ENCODE measurements around the gene KYAT1. TPM values are rescaled to one million over a fixed set of nuclear protein-coding genes. Genes with fewer than 3 reads are reported as not detected.

The KYAT1 gene
- total and polyA plus RNA-seq, 12 donors, result 8.9 to 20.3 (median 11.1) TPM

GRCh38 chr9:128913048-128913900 is 31.5 kb upstream of the KYAT1 start:
- Histone ChIP-seq H3K27me3 (no peaks in the 10 kb centered on the region), H3K36me3 (peaks cover 0 to 69% (median 27%) of the 10 kb centered on the region in 9 donors), H3K4me3 (peak overlapping the region in 1 of 10 donors; percentile 10), H3K9me3 (no peaks in the 10 kb centered on the region), H3K27ac (peak overlapping the region; percentile 73 to 93 (median 84)), H3K4me1 (peaks cover 58 to 91% (median 84%) of the 10 kb centered on the region in 9 donors)
- intact Hi-C loops (cut with DNase I), result no loop called here
- DNase-seq (no peak), ATAC-seq (peak in 4 of 8 donors; percentile 14 to 36 (median 32))
- 45 to 60% methylated on average over 15 of the region's 15 CpGs for whole genome bisulfite sequencing, 2 donors
- no peak for TF ChIP-seq CTCF (IDR thresholded peaks at IDR 0.05)

GRCh38 chr9:128912270-128912853 is 30.6 kb upstream of the KYAT1 start:
- intact Hi-C loops (cut with DNase I), result no loop called here
- TF ChIP-seq CTCF (IDR thresholded peaks at IDR 0.05), result no peak
- Histone ChIP-seq H3K27ac (peak overlapping the region; percentile 73 to 93 (median 84)), H3K4me3 (no peak overlapping the region), H3K4me1 (peaks cover 56 to 87% (median 80%) of the 10 kb centered on the region in 9 donors), H3K36me3 (peaks cover 5 to 69% (median 36%) of the 10 kb centered on the region in 9 donors), H3K27me3 (no peaks in the 10 kb centered on the region), H3K9me3 (no peaks in the 10 kb centered on the region)
- peak in 1 of 8 donors; percentile 10 for ATAC-seq
- WGBS, 2 donors, result 74% methylated on average over 15 of the region's 15 CpGs
- DNase-seq, result no peak

- Histone ChIP-seq H3K9me3 (no peaks in the 10 kb centered on the region), H3K27me3 (no peaks in the 10 kb centered on the region), H3K4me3 (peak overlapping the region in 1 of 10 donors; percentile 5), H3K4me1 (peaks cover 50 to 87% (median 77%) of the 10 kb centered on the region in 9 donors), H3K27ac (peak overlapping the region; percentile 73 to 93 (median 84)), H3K36me3 (peaks cover 5 to 69% (median 38%) of the 10 kb centered on the region in 9 donors)
- no peak for TF ChIP-seq CTCF (IDR thresholded peaks at IDR 0.05)
- intact Hi-C loops (cut with DNase I), result no loop called here
- 20 to 28% methylated on average over 8 of the region's 8 CpGs for WGBS, 2 donors
- ATAC-seq, result peak; percentile 71 to 95 (median 87)
- peak; percentile 78 to 86 for DNase-seq
Observed at GRCh38 chr9:128911529-128912035, 29.8 kb upstream of the KYAT1 start.

- DNase-seq, result no peak
- TF ChIP-seq CTCF (IDR thresholded peaks at IDR 0.05), result no peak
- no peaks in the 10 kb centered on the region for H3K9me3 ChIP-seq
- intact Hi-C loops (cut with DNase I), result no loop called here
- H3K27ac ChIP-seq, result peak overlapping the region; percentile 73 to 93 (median 84)
- peaks cover 5 to 66% (median 31%) of the 10 kb centered on the region in 9 donors for H3K36me3 ChIP-seq
- peaks cover 45 to 84% (median 71%) of the 10 kb centered on the region in 9 donors for H3K4me1 ChIP-seq
- H3K27me3 ChIP-seq, result no peaks in the 10 kb centered on the region
- H3K4me3 ChIP-seq, result no peak overlapping the region
- 64 to 78% methylated on average over 6 of the region's 6 CpGs for WGBS, 2 donors
- ATAC-seq, result peak in 1 of 8 donors; percentile 2
Observed at GRCh38 chr9:128910906-128911305, 29.2 kb upstream of the KYAT1 start.
